OCI-M1 (cell line): ENCODE data around the gene SPTBN1.
"Not testable (repeated sequence)": the region's sequence is repeated elsewhere in the genome, so short reads cannot be mapped to it uniquely, and the experiment has no call there.

Source experiments
- DNase-seq: peaks from one replicate; lab custom pipeline; 2025; lab: John Stamatoyannopoulos, UW

The SPTBN1 gene

DNA sequence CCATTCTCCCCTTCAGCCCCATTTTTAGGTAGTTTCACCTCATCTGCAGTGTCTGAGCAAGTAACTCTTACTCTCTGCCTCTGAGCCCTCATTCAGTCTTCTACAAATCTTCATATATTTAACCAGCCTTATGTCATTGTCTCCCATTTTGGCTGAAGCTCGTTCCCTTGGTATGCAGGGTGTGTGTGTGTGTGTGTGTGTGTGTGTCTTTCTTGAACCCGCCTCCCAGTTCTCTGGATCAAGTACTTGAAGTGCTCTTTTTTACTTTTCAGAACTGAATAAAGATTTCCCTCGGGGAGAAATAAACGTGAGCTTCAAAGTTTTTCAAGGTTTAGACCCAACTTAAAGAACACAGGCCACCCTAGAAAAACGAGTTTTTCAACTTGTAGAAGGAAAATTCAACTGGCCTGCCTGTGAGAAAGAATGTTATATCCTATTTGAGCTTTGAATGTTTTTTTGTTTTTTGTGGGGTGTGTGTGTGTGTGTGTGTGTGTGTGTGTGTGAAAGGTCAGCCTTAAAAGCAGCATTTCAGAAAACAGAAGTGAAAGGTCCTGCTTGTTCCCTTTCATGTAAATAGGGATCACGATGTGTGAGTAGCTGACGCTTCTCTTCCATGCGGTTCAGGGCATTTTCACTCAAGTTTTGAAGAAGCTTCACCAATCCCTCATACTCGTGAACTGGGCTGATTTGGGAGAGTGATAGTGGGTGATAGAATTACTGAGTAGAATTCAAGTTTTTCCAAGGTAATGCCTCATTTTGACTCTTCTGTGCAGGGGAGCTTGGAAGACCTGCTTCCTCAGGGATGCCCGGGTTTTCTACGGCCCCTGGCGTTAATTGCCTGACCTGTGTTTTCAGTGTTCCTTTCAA is 216.7 kb downstream of the SPTBN1 start:
- no peak for DNase-seq

DNA sequence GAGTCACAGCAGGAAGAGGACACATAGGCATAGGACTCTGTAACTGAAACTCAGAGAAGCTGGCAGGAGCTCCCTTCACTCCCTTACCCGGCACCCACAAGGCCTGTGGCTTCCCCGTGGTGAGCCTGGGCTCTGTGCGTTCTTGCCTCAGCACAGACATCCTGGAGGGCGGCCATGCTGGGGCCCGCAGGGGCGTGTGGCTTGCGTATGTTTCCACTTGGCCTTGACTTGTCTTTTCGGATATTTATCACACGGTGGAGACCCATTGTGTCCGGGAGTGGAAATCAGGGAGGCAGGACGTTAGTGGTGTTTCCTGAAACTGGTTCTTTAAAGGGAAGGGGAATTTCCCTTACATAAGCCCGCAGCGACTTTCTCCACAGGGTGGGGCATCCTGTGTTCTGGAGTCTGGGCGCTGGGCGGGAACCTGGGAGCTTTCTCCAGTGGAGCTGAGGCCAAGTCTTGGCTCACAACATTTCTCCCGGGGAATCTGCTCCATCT is 217.4 kb downstream of the SPTBN1 start:
- DNase-seq: no peak

GRCh38 chr2:54675281-54675680 is 219.2 kb downstream of the SPTBN1 start:
- DNase-seq: no peak

- DNase-seq: no peak
Measured at GRCh38 chr2:54675738-54676137, 219.6 kb downstream of the SPTBN1 start.

DNA sequence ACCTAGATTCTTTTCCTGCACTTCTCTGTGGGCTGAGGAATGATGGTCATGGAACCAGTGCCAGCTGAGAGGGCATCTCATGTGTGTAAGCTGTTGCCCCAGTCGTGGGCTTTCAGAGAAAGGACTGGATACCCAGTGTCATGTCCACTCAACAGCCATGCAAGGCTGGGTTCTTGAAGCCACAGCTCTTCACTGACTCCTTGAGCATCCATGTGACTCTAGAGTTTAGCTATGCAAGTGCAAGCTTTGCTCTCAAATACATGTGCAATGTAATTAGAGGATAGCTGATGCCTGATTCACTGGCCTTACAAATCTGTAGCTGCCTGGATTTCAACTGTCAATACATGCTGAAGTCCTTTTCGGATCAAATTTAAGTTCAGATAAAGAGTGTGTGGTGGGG is 220.5 kb downstream of the SPTBN1 start:
- DNase-seq: no peak

DNA sequence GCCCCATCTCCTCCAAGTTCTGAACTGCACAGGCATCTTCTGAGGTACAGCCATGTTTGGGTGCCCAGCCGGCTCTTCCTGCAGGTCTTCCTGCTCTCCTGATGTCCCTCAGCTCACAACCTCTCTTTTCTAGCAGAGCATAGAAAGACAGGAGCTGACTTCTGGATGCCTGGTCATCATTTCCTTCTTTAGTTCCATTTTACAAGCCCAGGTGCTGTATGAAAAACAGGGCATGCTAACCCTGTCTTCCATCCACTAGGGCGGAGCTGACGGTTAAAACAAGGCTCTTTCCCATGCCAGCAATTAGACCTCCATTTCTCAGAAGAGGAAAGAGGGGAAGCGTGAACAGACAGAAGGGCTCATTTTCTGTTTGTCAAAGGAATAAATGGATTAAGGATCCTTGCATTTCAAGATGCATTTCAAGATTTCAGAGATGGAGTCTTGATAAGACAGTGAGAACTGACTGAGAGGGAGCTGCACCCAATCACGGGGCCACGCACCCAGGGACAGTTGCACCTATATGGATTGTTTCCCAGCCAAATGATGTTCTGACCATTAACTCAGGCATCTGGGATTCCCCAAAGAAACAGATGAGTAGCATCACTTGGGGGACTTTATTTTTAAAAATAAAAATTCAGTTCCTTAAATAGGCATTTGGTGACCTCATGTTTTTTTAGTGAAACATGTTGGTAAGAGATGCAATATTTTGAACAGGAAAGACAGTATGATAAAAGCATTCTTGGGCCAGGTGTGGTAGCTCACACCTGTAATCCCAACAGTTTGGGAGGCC is 221.5 kb downstream of the SPTBN1 start:
- DNase-seq: no peak

DNA sequence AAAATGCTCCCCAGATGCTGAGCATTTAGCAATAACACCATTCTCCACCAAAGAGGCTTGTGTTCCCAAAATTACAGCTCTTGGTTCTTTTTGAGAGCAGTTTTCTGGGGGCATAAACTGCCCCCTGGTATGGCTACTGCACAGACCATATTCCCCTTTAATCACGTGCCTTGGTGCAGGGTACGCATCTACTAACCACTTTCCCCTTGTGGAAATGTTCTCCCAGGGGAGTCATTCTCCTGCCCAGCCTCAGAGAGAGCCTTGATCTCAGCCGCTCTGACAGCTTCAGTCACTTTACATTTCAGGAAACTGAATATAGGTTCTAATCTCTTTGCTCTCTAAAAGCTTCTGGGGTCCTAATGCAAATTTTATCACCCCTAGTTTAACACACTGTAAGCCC is 222.6 kb downstream of the SPTBN1 start:
- no peak for DNase-seq

- DNase-seq: peak; percentile 39
Measured at GRCh38 chr2:54680397-54681041, 224.4 kb downstream of the SPTBN1 start.

GRCh38 chr2:54681416-54681815 is 225.3 kb downstream of the SPTBN1 start:
- no peak for DNase-seq

GRCh38 chr2:54683596-54683995 is 227.5 kb downstream of the SPTBN1 start:
- DNase-seq: no peak

DNA sequence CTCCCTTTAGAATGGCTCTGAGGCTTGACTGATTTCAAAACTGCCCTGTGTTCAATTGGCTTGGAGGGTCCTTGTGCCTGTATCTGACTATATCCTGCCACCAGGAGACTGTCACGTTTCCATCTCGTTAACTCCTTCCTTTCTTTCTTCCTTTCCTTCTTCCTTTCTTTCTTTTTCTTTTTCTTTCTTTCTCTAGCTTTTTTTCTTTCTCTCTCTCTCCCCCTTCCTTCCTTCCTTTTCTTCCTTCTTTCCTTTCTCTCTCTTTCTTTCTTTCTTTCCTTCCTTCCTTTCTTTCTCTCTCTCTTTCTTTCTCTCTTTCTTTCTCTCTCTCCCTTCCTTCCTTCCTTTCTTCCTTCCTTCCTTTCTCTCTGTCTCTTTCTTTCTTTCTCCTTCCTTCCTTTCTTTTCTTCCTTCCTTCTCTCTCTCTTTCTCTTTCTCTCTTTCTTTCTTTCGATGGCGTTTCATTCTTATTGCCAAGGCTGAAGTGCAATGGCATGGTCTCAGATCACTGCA is 229.2 kb downstream of the SPTBN1 start:
- DNase-seq: no peak

DNA sequence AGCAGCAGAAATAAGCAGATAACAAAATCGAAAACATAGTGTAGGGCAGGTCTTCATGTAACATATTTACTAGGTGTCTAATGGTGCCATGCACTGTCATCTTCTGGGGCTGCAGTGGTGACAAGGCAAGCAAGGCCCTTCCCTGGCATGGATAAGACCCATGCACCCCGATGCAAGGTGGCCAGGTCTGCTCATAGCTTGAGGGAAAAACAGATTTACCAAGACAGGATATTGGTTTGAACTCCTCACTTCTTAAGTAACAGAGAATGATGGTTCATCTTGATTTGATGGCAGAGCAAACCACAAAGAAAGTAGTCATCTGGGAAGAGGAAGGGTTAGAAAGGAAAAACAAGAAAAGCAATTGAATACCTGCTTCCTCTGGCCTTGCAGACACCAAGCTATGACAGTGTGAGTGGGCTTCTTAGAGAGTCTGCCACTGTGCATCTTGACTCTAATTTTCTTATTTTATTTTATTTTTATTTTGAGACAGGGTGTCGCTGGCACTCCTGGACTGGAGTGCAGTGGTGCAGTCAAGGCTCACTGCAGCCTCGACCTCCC is 231.5 kb downstream of the SPTBN1 start:
- no peak for DNase-seq

- DNase-seq: peak; percentile 4
Measured at GRCh38 chr2:54691445-54692135, 235.5 kb downstream of the SPTBN1 start.

- DNase-seq: no peak
Measured at GRCh38 chr2:54692556-54692955, 236.4 kb downstream of the SPTBN1 start.

DNA sequence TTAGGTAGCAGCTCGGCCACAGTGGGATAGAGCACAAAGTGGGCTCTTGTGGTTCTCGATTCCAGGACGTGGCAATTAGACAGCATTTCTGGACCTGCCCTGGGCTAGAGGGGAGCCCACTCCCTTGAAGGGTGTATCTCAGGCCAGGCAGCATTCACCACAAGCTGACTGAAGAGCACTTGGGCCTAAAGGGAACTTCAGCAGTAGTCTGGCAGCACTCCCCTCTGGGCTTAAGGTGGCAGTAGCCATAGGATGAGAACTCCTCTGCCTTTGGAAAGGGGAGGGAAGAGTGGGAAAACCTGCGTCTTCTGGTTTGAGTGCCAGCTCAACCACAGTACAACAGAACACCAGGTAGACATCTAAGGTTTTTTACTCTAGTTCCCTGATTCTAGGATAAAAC is 239.3 kb downstream of the SPTBN1 start:
- no peak for DNase-seq

DNA sequence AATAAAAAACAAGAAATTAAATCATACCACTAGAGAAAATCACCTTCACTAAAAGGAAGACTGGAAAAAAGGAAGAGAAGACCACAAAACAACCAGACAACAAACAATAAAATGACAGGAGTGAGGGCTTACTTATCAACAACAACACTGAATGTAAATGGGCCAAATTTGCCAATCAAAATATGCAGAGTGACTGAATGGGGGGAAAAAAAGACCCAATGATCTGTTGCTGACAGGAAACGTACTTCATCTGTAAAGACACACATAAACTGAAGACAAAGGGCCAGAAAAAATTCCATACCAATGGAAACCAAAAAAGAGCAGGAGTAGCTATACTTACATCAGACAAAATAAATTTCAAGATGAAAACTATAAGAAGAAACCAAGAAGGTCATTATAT is 241.8 kb downstream of the SPTBN1 start:
- DNase-seq: no peak

- not testable (repeated sequence) for DNase-seq
Measured at GRCh38 chr2:54698926-54699325, 242.8 kb downstream of the SPTBN1 start.

DNA sequence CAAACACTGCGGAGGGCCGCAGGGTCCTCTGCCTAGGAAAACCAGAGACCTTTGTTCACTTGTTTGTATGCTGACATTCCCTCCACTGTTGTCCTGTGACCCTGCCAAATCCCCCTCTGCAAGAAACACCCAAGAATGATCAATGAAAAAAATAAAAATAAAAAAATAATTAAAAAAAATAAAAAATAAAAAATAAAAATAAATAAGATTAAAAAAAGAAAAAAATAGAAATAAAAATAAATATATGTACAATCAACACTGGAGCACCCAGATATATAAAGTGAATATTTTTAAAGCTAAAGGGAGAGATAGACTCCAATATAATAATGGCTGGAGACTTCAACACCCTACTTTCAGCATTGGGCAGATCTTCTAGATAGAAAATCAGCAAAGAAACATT is 243.5 kb downstream of the SPTBN1 start:
- no peak for DNase-seq

GRCh38 chr2:54701029-54701428 is 244.9 kb downstream of the SPTBN1 start:
- DNase-seq: no peak

DNA sequence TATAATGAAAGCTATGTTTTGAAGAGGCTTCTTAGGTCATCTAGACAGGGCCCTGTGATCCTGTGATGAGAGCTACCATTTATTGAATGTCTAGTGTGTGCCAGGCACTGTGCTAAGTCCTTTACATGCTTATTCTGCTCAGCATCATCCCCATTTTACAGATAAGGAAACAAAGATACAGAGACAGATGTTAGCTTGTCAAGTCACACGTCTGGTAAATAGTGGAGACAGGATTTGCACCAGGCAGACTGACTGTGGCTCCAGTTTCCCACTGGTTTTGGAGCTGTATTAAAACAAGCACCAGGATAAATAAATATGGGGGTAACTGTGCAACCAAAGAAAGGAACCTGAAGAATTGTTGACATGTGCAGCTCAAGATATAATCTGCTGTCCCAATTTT is 248.1 kb downstream of the SPTBN1 start:
- DNase-seq: no peak
